HepG2 (cell line): ENCODE measurements around the gene ALG14. TPM values are rescaled to one million over a fixed set of nuclear protein-coding genes. Genes with fewer than 3 reads are reported as not detected.
A peak's percentile ranks its signal among the peaks of the same experiment; 100 is the strongest.

Experiments used
- HNRNPUL1 ChIP-seq: fragments of 200-400 bp; formaldehyde crosslinking; IDR thresholded peaks from 2 replicates; pipeline ENCODE4 v1.6.1; 2017; ENCODE audit warnings: low read depth, mild to moderate bottlenecking, low read length, moderate library complexity
- ISL2 ChIP-seq: sonication (generic); formaldehyde crosslinking; IDR thresholded peaks from 2 replicates; pipeline ENCODE4 v1.5.0; 2020; ENCODE audit warnings: missing genetic modification reagents
- NR2F1 ChIP-seq, 2 experiments: fragments of 450-650 bp in 1 of 2; formaldehyde crosslinking in 1 of 2; IDR thresholded peaks; 2 replicates each; pipeline versions ENCODE4 v1.5.0 to v1.6.1; 2016 to 2020; ENCODE audit warnings: mild to moderate bottlenecking in 1 of 2, missing compliant biosample characterization in 1 of 2, missing genetic modification reagents in 1 of 2, moderate library complexity in 1 of 2
- SALL2 ChIP-seq: sonication (generic); formaldehyde crosslinking; IDR thresholded peaks from 2 replicates; pipeline ENCODE4 v1.8.1; 2023; ENCODE audit warnings: mild to moderate bottlenecking, missing genetic modification reagents, inconsistent platforms
- SP2 ChIP-seq: sonication (generic); formaldehyde crosslinking; IDR thresholded peaks from 2 replicates; pipeline ENCODE4 v1.5.1; 2020; ENCODE audit warnings: mild to moderate bottlenecking, missing genetic modification reagents
- THAP11 ChIP-seq: IDR thresholded peaks from 2 replicates; pipeline ENCODE4 v1.6.1; 2016; ENCODE audit warnings: missing biosample characterization, missing genetic modification reagents
- ZFP90 ChIP-seq: sonication (generic); formaldehyde crosslinking; IDR thresholded peaks from 2 replicates; pipeline ENCODE4 v1.8.0; 2022; ENCODE audit warnings: missing genetic modification reagents, mild to moderate bottlenecking, inconsistent platforms, borderline replicate concordance
- ZFYVE20 ChIP-seq: sonication (generic); formaldehyde crosslinking; IDR thresholded peaks from 2 replicates; pipeline ENCODE4 v1.8.0; 2023; ENCODE audit warnings: low read depth, mild to moderate bottlenecking, moderate library complexity, missing genetic modification reagents, borderline replicate concordance
- ZNF205 ChIP-seq: IDR thresholded peaks from 2 replicates; pipeline ENCODE4 v1.6.1; 2018; ENCODE audit warnings: missing biosample characterization, missing genetic modification reagents
- ZNF354B ChIP-seq: sonication (generic); formaldehyde crosslinking; IDR thresholded peaks from 2 replicates; pipeline ENCODE4 v1.8.0; 2022; ENCODE audit warnings: mild to moderate bottlenecking, missing genetic modification reagents
- ZNF451 ChIP-seq: sonication (generic); formaldehyde crosslinking; IDR thresholded peaks from 2 replicates; pipeline ENCODE4 v1.5.0; 2020; ENCODE audit warnings: mild to moderate bottlenecking, missing genetic modification reagents
- ZNF547 ChIP-seq: sonication (generic); formaldehyde crosslinking; IDR thresholded peaks from 2 replicates; pipeline ENCODE4 v1.5.1; 2020; ENCODE audit warnings: mild to moderate bottlenecking, missing genetic modification reagents
- ZNF562 ChIP-seq: sonication (generic); formaldehyde crosslinking; IDR thresholded peaks from 2 replicates; pipeline ENCODE4 v1.8.0; 2022; ENCODE audit warnings: missing genetic modification reagents, borderline replicate concordance
- ZNF569 ChIP-seq: sonication (generic); formaldehyde crosslinking; IDR thresholded peaks from 2 replicates; pipeline ENCODE4 v1.5.0; 2020; ENCODE audit warnings: mild to moderate bottlenecking, missing genetic modification reagents, moderate library complexity, borderline replicate concordance
- ZNF678 ChIP-seq: sonication (generic); formaldehyde crosslinking; IDR thresholded peaks from 2 replicates; pipeline ENCODE4 v1.4.0; 2020; ENCODE audit warnings: mild to moderate bottlenecking, missing genetic modification reagents
- ZNF878 ChIP-seq: sonication (generic); formaldehyde crosslinking; IDR thresholded peaks from 2 replicates; pipeline ENCODE4 v1.8.1; 2023; ENCODE audit warnings: mild to moderate bottlenecking, missing genetic modification reagents, moderate library complexity
- ZNF879 ChIP-seq: sonication (generic); formaldehyde crosslinking; IDR thresholded peaks from 2 replicates; pipeline ENCODE4 v1.8.1; 2023; ENCODE audit warnings: missing genetic modification reagents
- ZSCAN9 ChIP-seq: IDR thresholded peaks from 2 replicates; pipeline ENCODE4 v1.6.1; 2016; ENCODE audit warnings: borderline replicate concordance
- polyA plus RNA-seq, 8 experiments: library from polyadenylated mRNA; depleted of rRNA in 3 of 8; stranded (reverse) in 7 of 8; unstranded in 1 of 8; fragments of >200 nt; fragmentation: Illumina TruSeq in 4 of 8; extraction: Trizol in 4 of 8; gene quantifications; 2 replicates each; pipeline versions ENCODE4 v1.2.1 to v1.2.3, GENCODE V29; 2011 to 2016; ENCODE audit warnings: low read depth in 4 of 8, missing spikeins in 1 of 8, mixed read lengths in 1 of 8; ENCODE audit not compliant: insufficient read depth in 1 of 8
- total RNA-seq, 5 experiments: library from RNA; depleted of rRNA; stranded (reverse); fragments of >200 nt; fragmentation: Illumina TruSeq; extraction: Trizol; gene quantifications; 2 replicates each; pipeline ENCODE4 v1.2.3, GENCODE V29; 2016; ENCODE audit warnings: low read depth in 1 of 5
- TF ChIP-seq, protein P1 (sequence below): sonication (generic); formaldehyde crosslinking; IDR thresholded peaks from 2 replicates; pipeline ENCODE4 v1.5.0; 2020; ENCODE audit warnings: missing genetic modification reagents
- TF ChIP-seq, protein P2 (sequence below): sonication (generic); formaldehyde crosslinking; IDR thresholded peaks from 2 replicates; pipeline ENCODE4 v1.8.1; 2023; ENCODE audit warnings: mild to moderate bottlenecking, inconsistent platforms, moderate library complexity, missing genetic modification reagents, borderline replicate concordance
- TF ChIP-seq, protein P3 (sequence below): IDR thresholded peaks from 2 replicates; pipeline ENCODE4 v1.6.1; 2016; ENCODE audit warnings: missing genetic modification reagents, missing compliant biosample characterization
- TF ChIP-seq, protein P4 (sequence below): sonication (generic); formaldehyde crosslinking; conservative IDR thresholded peaks from 2 replicates; pipeline ENCODE4 v1.8.1; 2023; ENCODE audit warnings: missing genetic modification reagents
- TF ChIP-seq, protein P5 (sequence below): sonication (generic); formaldehyde crosslinking; IDR thresholded peaks from 2 replicates; pipeline ENCODE4 v1.5.0; 2020; ENCODE audit warnings: mild to moderate bottlenecking, missing genetic modification reagents, moderate library complexity

Gene ALG14
- total and polyA plus RNA-seq, 2 of the 13 experiments (the other 11 are each of a cell fraction or from before 2014, with no cell fraction given): 4.5 to 12.7 TPM

DNA sequence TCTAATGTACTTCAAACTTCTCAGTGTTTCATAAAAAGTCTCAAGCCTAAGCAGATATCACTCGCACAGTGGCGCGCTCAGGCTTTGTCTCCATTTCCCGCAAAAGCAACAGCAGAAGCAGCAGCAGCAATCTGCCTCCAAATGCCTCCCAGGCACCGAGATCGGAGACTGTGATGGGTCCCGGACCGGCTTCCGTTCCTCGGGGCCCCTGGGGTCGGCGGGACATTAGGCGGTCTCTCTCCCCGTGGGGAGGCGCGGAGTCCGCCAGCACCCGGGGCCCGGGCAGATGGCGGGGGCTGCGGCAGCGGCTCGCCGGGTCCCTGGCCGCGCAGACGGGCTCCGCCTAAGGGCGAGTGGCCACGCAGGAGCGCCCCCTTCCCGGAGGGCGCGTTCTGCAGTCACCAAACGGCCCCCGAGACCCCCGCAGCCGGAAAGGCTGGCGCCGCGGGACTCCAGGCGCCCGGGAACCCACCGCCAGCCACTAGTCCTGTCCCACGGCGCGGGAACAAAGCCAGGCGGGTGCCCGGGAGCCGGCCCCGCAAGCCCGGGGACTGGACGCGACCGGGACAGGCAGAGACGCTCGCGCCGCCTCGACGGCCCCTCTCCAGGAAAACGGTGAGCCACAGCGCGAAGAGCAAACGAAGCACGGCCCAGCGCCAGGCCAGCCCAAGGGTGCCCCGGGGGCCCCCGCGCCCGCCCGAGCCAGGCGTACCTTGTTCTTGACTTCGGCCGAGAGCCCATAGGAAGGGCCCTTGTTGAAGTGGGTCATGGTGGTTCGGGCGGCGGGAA is 146.4 kb downstream of the ALG14 start (continued):
- TF ChIP-seq, protein P1, sequence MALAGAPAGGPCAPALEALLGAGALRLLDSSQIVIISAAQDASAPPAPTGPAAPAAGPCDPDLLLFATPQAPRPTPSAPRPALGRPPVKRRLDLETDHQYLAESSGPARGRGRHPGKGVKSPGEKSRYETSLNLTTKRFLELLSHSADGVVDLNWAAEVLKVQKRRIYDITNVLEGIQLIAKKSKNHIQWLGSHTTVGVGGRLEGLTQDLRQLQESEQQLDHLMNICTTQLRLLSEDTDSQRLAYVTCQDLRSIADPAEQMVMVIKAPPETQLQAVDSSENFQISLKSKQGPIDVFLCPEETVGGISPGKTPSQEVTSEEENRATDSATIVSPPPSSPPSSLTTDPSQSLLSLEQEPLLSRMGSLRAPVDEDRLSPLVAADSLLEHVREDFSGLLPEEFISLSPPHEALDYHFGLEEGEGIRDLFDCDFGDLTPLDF (CRISPR knock-in tag): 0 out of 2 replicates have a peak, but pooled peaks have one; percentile 5
- no peak for TF ChIP-seq ZNF547 (CRISPR knock-in tag)
- TF ChIP-seq HNRNPUL1: no peak
- TF ChIP-seq ZNF569 (CRISPR knock-in tag): 0 out of 2 replicates have a peak, but pooled peaks have one; percentile 15
- TF ChIP-seq, protein P2, sequence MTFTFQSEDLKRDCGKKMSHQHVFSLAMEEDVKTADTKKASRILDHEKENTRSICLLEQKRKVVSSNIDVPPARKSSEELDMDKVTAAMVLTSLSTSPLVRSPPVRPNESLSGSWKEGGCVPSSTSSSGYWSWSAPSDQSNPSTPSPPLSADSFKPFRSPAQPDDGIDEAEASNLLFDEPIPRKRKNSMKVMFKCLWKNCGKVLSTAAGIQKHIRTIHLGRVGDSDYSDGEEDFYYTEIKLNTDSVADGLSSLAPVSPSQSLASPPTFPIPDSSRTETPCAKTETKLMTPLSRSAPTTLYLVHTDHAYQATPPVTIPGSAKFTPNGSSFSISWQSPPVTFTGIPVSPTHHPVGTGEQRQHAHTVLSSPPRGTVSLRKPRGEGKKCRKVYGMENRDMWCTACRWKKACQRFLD (CRISPR knock-in tag): no peak
- TF ChIP-seq, protein P3, sequence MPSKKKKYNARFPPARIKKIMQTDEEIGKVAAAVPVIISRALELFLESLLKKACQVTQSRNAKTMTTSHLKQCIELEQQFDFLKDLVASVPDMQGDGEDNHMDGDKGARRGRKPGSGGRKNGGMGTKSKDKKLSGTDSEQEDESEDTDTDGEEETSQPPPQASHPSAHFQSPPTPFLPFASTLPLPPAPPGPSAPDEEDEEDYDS (CRISPR knock-in tag): no peak
- no peak; the same call in 1 of the 2 replicates for TF ChIP-seq ZNF354B
- TF ChIP-seq, protein P4, sequence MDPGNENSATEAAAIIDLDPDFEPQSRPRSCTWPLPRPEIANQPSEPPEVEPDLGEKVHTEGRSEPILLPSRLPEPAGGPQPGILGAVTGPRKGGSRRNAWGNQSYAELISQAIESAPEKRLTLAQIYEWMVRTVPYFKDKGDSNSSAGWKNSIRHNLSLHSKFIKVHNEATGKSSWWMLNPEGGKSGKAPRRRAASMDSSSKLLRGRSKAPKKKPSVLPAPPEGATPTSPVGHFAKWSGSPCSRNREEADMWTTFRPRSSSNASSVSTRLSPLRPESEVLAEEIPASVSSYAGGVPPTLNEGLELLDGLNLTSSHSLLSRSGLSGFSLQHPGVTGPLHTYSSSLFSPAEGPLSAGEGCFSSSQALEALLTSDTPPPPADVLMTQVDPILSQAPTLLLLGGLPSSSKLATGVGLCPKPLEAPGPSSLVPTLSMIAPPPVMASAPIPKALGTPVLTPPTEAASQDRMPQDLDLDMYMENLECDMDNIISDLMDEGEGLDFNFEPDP (CRISPR knock-in tag): peak; percentile 87; the same call in 1 of the 2 replicates
- TF ChIP-seq ZNF879 (CRISPR knock-in tag): 0 out of 2 replicates have a peak, but pooled peaks have one; percentile 22
- TF ChIP-seq ZFYVE20: no peak
- TF ChIP-seq ZNF562 (CRISPR knock-in tag): no peak
- TF ChIP-seq ZNF451: peak; percentile 48; the same call in 1 of the 2 replicates
- TF ChIP-seq NR2F1 (CRISPR knock-in tag; IDR thresholded peaks at IDR 0.05): no peak
- TF ChIP-seq SP2 (CRISPR knock-in tag): no peak; the same call in 1 of the 2 replicates
- 0 out of 2 replicates have a peak, but pooled peaks have one; percentile 10 for TF ChIP-seq ZSCAN9 (CRISPR knock-in tag)
- TF ChIP-seq ZNF878 (CRISPR knock-in tag): no peak
- no peak for TF ChIP-seq THAP11
- TF ChIP-seq, protein P5, sequence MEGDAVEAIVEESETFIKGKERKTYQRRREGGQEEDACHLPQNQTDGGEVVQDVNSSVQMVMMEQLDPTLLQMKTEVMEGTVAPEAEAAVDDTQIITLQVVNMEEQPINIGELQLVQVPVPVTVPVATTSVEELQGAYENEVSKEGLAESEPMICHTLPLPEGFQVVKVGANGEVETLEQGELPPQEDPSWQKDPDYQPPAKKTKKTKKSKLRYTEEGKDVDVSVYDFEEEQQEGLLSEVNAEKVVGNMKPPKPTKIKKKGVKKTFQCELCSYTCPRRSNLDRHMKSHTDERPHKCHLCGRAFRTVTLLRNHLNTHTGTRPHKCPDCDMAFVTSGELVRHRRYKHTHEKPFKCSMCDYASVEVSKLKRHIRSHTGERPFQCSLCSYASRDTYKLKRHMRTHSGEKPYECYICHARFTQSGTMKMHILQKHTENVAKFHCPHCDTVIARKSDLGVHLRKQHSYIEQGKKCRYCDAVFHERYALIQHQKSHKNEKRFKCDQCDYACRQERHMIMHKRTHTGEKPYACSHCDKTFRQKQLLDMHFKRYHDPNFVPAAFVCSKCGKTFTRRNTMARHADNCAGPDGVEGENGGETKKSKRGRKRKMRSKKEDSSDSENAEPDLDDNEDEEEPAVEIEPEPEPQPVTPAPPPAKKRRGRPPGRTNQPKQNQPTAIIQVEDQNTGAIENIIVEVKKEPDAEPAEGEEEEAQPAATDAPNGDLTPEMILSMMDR: peak; percentile 61
- no peak for TF ChIP-seq ZNF205 (CRISPR knock-in tag)
- 0 out of 2 replicates have a peak, but pooled peaks have one; percentile 51 for TF ChIP-seq ZFP90 (CRISPR knock-in tag)
- 0 out of 2 replicates have a peak, but pooled peaks have one; percentile 3 for TF ChIP-seq SALL2 (CRISPR knock-in tag)
- peak; percentile 32; the same call in 1 of the 2 replicates for TF ChIP-seq ZNF678 (CRISPR knock-in tag)
- 0 out of 2 replicates have a peak, but pooled peaks have one; percentile 11 for TF ChIP-seq ISL2 (CRISPR knock-in tag)
